NOMO-1 (cell line): ENCODE results near the gene TMEM143.
A peak's percentile ranks its signal among the peaks of the same experiment; 100 is the strongest.
"Not testable (repeated sequence)": the region's sequence is repeated elsewhere in the genome, so short reads cannot be mapped to it uniquely, and the experiment has no call there.

Source experiments
- DNase-seq, 2 experiments: peaks; one replicate each; lab custom pipeline; 2025; ENCODE audit not compliant: unreplicated experiment in 2 of 2; lab: John Stamatoyannopoulos, UW

The TMEM143 gene

DNA sequence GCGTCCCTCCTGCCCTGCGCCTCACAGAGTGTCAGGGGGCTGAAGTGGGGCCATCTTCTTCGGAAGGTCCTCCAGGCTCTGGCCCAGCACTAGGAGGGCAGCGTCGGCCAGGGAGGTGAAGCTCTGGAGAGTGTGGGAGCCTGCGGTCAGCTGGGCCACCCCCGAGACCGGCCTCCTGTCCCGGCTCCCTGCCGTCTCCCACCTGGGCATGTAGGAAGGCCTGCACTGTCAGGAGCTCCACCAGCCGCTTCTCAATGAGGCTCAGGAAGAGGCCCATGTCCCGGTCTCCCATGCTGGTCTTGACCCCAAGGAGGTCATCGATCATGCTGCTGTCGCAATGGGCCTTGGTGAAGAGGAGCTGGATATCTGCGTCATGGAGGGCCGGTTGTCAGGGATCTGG, 65.8 kb downstream of the TMEM143 start:
- no peak for DNase-seq

- no peak for DNase-seq
Observed at GRCh38 chr19:48296963-48297734, 66.6 kb downstream of the TMEM143 start.

DNA sequence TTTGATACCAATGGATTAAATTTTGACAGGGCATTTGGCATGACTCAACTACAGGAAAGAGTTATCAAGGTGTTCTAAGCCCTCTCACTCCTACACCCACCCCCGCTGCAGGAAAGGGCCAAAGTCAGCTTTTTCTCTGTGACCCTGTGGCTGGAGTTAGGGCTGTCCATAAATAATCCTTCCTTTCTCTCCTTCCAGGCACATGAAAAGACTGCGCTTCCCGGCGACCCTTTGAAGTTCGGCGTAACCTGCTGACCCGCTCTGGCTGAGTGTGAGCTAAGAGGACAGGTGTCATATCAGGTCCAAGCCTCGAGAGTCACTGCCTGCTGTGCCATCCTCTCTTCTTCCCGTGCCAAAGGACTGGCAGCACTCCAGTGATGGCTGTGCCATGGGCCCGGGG, 68.3 kb downstream of the TMEM143 start:
- no peak for DNase-seq

- no peak for DNase-seq
Observed at GRCh38 chr19:48292798-48293197, 70.9 kb downstream of the TMEM143 start.

DNA sequence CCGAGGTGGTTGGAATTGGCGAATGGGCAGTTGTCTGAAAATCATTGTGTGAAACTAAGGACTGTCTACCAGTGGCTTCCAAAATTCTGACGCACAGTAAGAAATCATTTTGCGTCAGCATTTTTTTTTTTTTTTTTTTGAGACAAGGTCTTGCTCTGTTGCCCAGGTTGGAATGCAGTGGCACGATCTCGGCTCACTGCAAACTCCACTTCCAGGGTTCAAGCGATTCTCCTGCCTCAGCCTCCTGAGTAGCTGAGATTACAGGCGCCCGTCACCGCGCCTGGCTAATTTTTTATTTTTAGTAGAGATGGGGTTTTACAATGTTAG, 72.3 kb downstream of the TMEM143 start:
- not testable (repeated sequence) for DNase-seq

GRCh38 chr19:48290771-48291488, 72.8 kb downstream of the TMEM143 start:
- DNase-seq: peak; percentile 39 to 68

- DNase-seq: no peak
Observed at GRCh38 chr19:48290401-48290770, 73.4 kb downstream of the TMEM143 start.

DNA sequence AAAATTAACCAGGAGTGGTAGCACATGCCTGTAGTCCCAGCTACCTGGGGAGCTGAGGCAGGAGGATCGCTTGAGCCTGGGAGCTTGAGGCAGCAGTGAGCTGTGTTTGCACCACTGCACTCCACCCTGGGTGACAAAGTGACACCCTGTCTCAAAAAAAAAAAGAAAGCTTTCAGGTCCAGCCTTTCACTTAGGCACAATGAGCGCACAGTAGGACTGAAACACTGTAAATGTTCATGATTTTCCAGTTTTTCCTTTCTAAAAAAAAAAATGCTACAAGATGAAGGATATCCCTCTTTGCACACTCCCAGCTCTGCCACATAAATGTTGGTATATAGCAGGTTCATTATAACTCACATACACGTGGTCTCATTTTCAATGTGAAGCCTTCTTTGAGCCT, 76.0 kb downstream of the TMEM143 start:
- no peak for DNase-seq

DNA sequence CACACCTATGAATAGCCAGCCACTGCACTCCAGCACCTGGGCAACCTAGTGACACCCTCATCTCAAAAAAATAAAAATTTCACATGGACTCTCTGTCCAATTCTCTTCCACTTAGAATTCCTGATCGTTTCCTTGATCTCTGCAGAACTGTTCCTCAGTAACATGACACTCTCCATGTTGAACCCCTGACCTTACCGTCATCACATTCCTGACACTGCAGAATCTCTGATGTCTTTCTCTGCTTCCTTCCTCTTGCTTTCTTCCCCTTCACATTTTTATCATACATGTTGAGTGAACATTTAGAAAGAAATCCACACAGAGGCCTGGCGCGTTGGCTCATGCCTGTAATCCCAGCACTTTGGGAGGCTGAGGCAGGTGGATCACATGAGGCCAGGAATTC, 78.8 kb downstream of the TMEM143 start:
- DNase-seq: no peak

- DNase-seq: no peak
Observed at GRCh38 chr19:48283908-48284307, 79.8 kb downstream of the TMEM143 start.
